HG03280 (cell line): ENCODE results near the gene PCGF3.
"Not testable (repeated sequence)": the region's sequence is repeated elsewhere in the genome, so short reads cannot be mapped to it uniquely, and the experiment has no call there.

Source experiments
- ATAC-seq: cut with Tn5 transposase; IDR thresholded peaks from one replicate; pipeline ENCODE4 v1.9.1; 2021; ENCODE audit warnings: mild to moderate bottlenecking, moderate library complexity; ENCODE audit not compliant: unreplicated experiment

Gene PCGF3

GRCh38 chr4:780255-780654 lies 74.6 kb downstream of the PCGF3 start:
- not testable (repeated sequence) for ATAC-seq

- ATAC-seq: no peak
Observed at GRCh38 chr4:780716-781492, 75.3 kb downstream of the PCGF3 start.

- ATAC-seq: peak; percentile 96
Observed at GRCh38 chr4:781493-782216, 76.0 kb downstream of the PCGF3 start.

- ATAC-seq: no peak
Observed at GRCh38 chr4:784401-785331, 79.0 kb downstream of the PCGF3 start.

GRCh38 chr4:785332-786073 lies 79.9 kb downstream of the PCGF3 start:
- no peak for ATAC-seq

- no peak for ATAC-seq
Observed at GRCh38 chr4:786074-786741, 80.6 kb downstream of the PCGF3 start.

- ATAC-seq: no peak
Observed at GRCh38 chr4:786861-787300, 81.2 kb downstream of the PCGF3 start.

- no peak for ATAC-seq
Observed at GRCh38 chr4:787561-787981, 81.9 kb downstream of the PCGF3 start.

- ATAC-seq: no peak
Observed at GRCh38 chr4:788006-788635, 82.5 kb downstream of the PCGF3 start.

- ATAC-seq: no peak
Observed at GRCh38 chr4:788636-789297, 83.1 kb downstream of the PCGF3 start.

- no peak for ATAC-seq
Observed at GRCh38 chr4:789571-790465, 84.2 kb downstream of the PCGF3 start.

- ATAC-seq: no peak
Observed at GRCh38 chr4:790466-790820, 84.8 kb downstream of the PCGF3 start.

- ATAC-seq: no peak
Observed at GRCh38 chr4:791252-791897, 85.7 kb downstream of the PCGF3 start.

GRCh38 chr4:791898-792625 lies 86.4 kb downstream of the PCGF3 start:
- no peak for ATAC-seq

GRCh38 chr4:792626-793092 lies 87.0 kb downstream of the PCGF3 start:
- no peak for ATAC-seq

- no peak for ATAC-seq
Observed at GRCh38 chr4:793093-793861, 87.6 kb downstream of the PCGF3 start.
